Gastrocnemius medialis (tissue), 4 donors: ENCODE data around the gene ZNF221.

Source experiments
- CTCF ChIP-seq, 5 experiments: fragments of 450-650 bp in 3 of 5; fragments of 200-600 bp in 2 of 5; sonication (generic) in 2 of 5; IDR thresholded peaks in 4 of 5; conservative IDR thresholded peaks in 1 of 5; 1 replicate in 4 of 5; 2 replicates in 1 of 5; pipeline ENCODE4 v1.5.1; 2016 to 2019; ENCODE audit warnings: antibody characterized with exemption in 5 of 5, mild to moderate bottlenecking in 3 of 5, moderate library complexity in 3 of 5
- POLR2A ChIP-seq, 2 donors: fragments of 450-650 bp; IDR thresholded peaks; one replicate each; pipeline ENCODE4 v1.6.1; 2017; ENCODE audit warnings: antibody characterized with exemption in 2 of 2, mild to moderate bottlenecking in 2 of 2, moderate library complexity in 2 of 2

- TF ChIP-seq CTCF (IDR thresholded peaks at IDR 0.05 in 4 of 5, conservative IDR thresholded peaks at IDR 0.05 in 1 of 5): no peak
- no peak for TF ChIP-seq POLR2A (IDR thresholded peaks at IDR 0.05)
These were observed 27.2 kb upstream of the ZNF221 start for GRCh38 chr19:43923875-43924274.
